Measurements from ENCODE around the gene MYO15A. TPM values are rescaled to one million over a fixed set of nuclear protein-coding genes. Genes with fewer than 3 reads are reported as not detected.
A peak's percentile ranks its signal among the peaks of the same experiment; 100 is the strongest.

MYO15A gene
- total RNA-seq, 1 donor from 2014 or later, result 2.0 TPM

GRCh38 chr17:18151290-18151689 is 42.7 kb downstream of the MYO15A start:
- Histone ChIP-seq H3K4me1 (peaks cover 0 to 5% of the 10 kb centered on the region in 2 donors), H3K36me3 (no peaks in the 10 kb centered on the region), H3K9me3 (no peaks in the 10 kb centered on the region), H3K27ac (no peak overlapping the region), H3K4me3 (no peak overlapping the region), H3K27me3 (no peaks in the 10 kb centered on the region)
- no peak for TF ChIP-seq CTCF (IDR thresholded peaks at IDR 0.05)
- no peak for DNase-seq (ENCODE audit: low spot score in 2 of 2)
- intact Hi-C loops (cut with DNase I), result no loop called here

- TF ChIP-seq CTCF (IDR thresholded peaks at IDR 0.05), result no peak
- Histone ChIP-seq H3K36me3 (no peaks in the 10 kb centered on the region), H3K9me3 (no peaks in the 10 kb centered on the region), H3K4me3 (no peak overlapping the region), H3K27me3 (no peaks in the 10 kb centered on the region), H3K4me1 (peaks cover 0 to 11% of the 10 kb centered on the region in 2 donors), H3K27ac (no peak overlapping the region)
- no peak for DNase-seq (ENCODE audit: low spot score in 2 of 2)
- intact Hi-C loops (cut with DNase I), result no loop called here
Measured at GRCh38 chr17:18155179-18155578, 46.6 kb downstream of the MYO15A start.

- peaks cover 0 to 11% of the 10 kb centered on the region in 2 donors for H3K4me1 ChIP-seq
- intact Hi-C loops (cut with DNase I), result no loop called here
- DNase-seq (ENCODE audit: low spot score in 2 of 2), result no peak
- H3K27me3 ChIP-seq, result no peaks in the 10 kb centered on the region
- H3K36me3 ChIP-seq, result no peaks in the 10 kb centered on the region
- no peaks in the 10 kb centered on the region for H3K9me3 ChIP-seq
- H3K27ac ChIP-seq, result peak overlapping the region; percentile 64 to 66
- TF ChIP-seq CTCF (IDR thresholded peaks at IDR 0.05), result no peak
- H3K4me3 ChIP-seq, result no peak overlapping the region
Measured at GRCh38 chr17:18156171-18156975, 47.8 kb downstream of the MYO15A start.

- no peaks in the 10 kb centered on the region for H3K9me3 ChIP-seq
- DNase-seq (ENCODE audit: low spot score in 2 of 2), result no peak
- no peak overlapping the region for H3K4me3 ChIP-seq
- no peaks in the 10 kb centered on the region for H3K36me3 ChIP-seq
- no peak for TF ChIP-seq CTCF (IDR thresholded peaks at IDR 0.05)
- intact Hi-C loops (cut with DNase I), result no loop called here
- H3K27me3 ChIP-seq, result no peaks in the 10 kb centered on the region
- H3K27ac ChIP-seq, result peak overlapping the region; percentile 64 to 66
- H3K4me1 ChIP-seq, result peaks cover 0 to 11% of the 10 kb centered on the region in 2 donors
Measured at GRCh38 chr17:18156976-18157280, 48.4 kb downstream of the MYO15A start.

GRCh38 chr17:18157354-18157985 is 48.9 kb downstream of the MYO15A start:
- no peak for TF ChIP-seq CTCF (IDR thresholded peaks at IDR 0.05)
- DNase-seq (ENCODE audit: low spot score in 2 of 2), result no peak
- peak overlapping the region; percentile 49 to 61 for H3K4me3 ChIP-seq
- H3K36me3 ChIP-seq, result no peaks in the 10 kb centered on the region
- intact Hi-C loops (cut with DNase I), result no loop called here
- H3K27me3 ChIP-seq, result no peaks in the 10 kb centered on the region
- peaks cover 0 to 11% of the 10 kb centered on the region in 2 donors for H3K4me1 ChIP-seq
- no peaks in the 10 kb centered on the region for H3K9me3 ChIP-seq
- H3K27ac ChIP-seq, result peak overlapping the region; percentile 64 to 65
